MM.1S (cell line): ENCODE measurements around the gene ZNF470.
A peak's percentile ranks its signal among the peaks of the same experiment; 100 is the strongest.

Experiments used
- DNase-seq: peaks from one replicate; pipeline ENCODE4 v3.0.0-alpha.2; 2015
- H2AFZ ChIP-seq: fragments of 300-600 bp; sonication (generic); 2 replicates; pipeline ENCODE4 v1.6.0; 2016; ENCODE audit warnings: antibody characterized with exemption, low read length
- H3F3A ChIP-seq: fragments of 300-600 bp; sonication (generic); 2 replicates; pipeline ENCODE4 v1.6.1; 2016; ENCODE audit warnings: mild to moderate bottlenecking, antibody characterized with exemption, low read length, moderate library complexity, mixed read lengths; ENCODE audit not compliant: insufficient read depth
- H3K27ac ChIP-seq: fragments of 300-600 bp; sonication (generic); 2 replicates; pipeline ENCODE4 v1.5.1; 2016; ENCODE audit warnings: mild to moderate bottlenecking, low read length
- H3K27me3 ChIP-seq: fragments of 300-600 bp; sonication (generic); replicated peaks from 2 replicates; pipeline ENCODE4 v1.6.0; 2016; ENCODE audit warnings: low read length; ENCODE audit not compliant: insufficient read depth
- H3K36me3 ChIP-seq: fragments of 300-600 bp; sonication (generic); replicated peaks from 2 replicates; pipeline ENCODE4 v1.6.1; 2016; ENCODE audit warnings: mild to moderate bottlenecking, low read length, mixed read lengths; ENCODE audit not compliant: insufficient read depth
- H3K4me1 ChIP-seq: fragments of 300-600 bp; sonication (generic); 2 replicates; pipeline ENCODE4 v1.6.1; 2016; ENCODE audit warnings: low read length, mixed read lengths
- H3K4me2 ChIP-seq: fragments of 300-600 bp; sonication (generic); 2 replicates; pipeline ENCODE4 v1.6.0; 2016; ENCODE audit warnings: low read depth, low read length
- H3K4me3 ChIP-seq: fragments of 300-600 bp; sonication (generic); 2 replicates; pipeline ENCODE4 v1.5.1; 2016; ENCODE audit warnings: low read length, mixed read lengths
- H3K79me2 ChIP-seq: fragments of 300-600 bp; sonication (generic); 2 replicates; pipeline ENCODE4 v1.6.1; 2016; ENCODE audit warnings: mixed run types, low read length, mixed read lengths
- H3K9ac ChIP-seq: fragments of 300-600 bp; sonication (generic); 2 replicates; pipeline ENCODE4 v1.6.1; 2016; ENCODE audit warnings: low read length, mixed read lengths
- H3K9me2 ChIP-seq: fragments of 300-600 bp; sonication (generic); replicated peaks from 2 replicates; pipeline ENCODE4 v1.6.1; 2016; ENCODE audit warnings: mild to moderate bottlenecking, low read length, mixed read lengths; ENCODE audit not compliant: insufficient read depth
- H3K9me3 ChIP-seq: fragments of 300-600 bp; sonication (generic); replicated peaks from 2 replicates; pipeline ENCODE4 v1.6.1; 2016; ENCODE audit warnings: mild to moderate bottlenecking, low read length, mixed read lengths; ENCODE audit not compliant: insufficient read depth
- H4K20me1 ChIP-seq: fragments of 300-600 bp; sonication (generic); 2 replicates; pipeline ENCODE4 v1.6.1; 2016; ENCODE audit warnings: mild to moderate bottlenecking, low read length, moderate library complexity, mixed read lengths; ENCODE audit not compliant: insufficient read depth
- CTCF ChIP-seq: fragments of 300-600 bp; sonication (generic); IDR thresholded peaks from 2 replicates; pipeline ENCODE4 v1.5.1; 2016; ENCODE audit warnings: antibody characterized with exemption, low read length, mixed read lengths
- EZH2 ChIP-seq: fragments of 300-600 bp; sonication (generic); optimal IDR thresholded peaks from 2 replicates; pipeline ENCODE3; 2017; ENCODE audit warnings: low read depth, mild to moderate bottlenecking, antibody characterized with exemption, low read length, mixed read lengths
- EZH2phosphoT487 ChIP-seq: fragments of 300-600 bp; sonication (generic); IDR thresholded peaks from 2 replicates; pipeline ENCODE4 v1.6.1; 2018; ENCODE audit warnings: antibody characterized with exemption, low read length

Gene ZNF470

GRCh38 chr19:56637976-56638555 lies 70.8 kb downstream of the ZNF470 start:
- Histone ChIP-seq H3K9ac (no peak overlapping the region), H3K79me2 (no peaks in the 10 kb centered on the region), H3K4me1 (no peaks in the 10 kb centered on the region), H3K27ac (no peak overlapping the region), H3K36me3 (no peaks in the 10 kb centered on the region), H2AFZ (no peak overlapping the region), H4K20me1 (no peaks in the 10 kb centered on the region), H3K9me2 (no peaks in the 10 kb centered on the region), H3F3A (no peaks in the 10 kb centered on the region), H3K4me3 (no peak overlapping the region), H3K4me2 (no peak overlapping the region), H3K9me3 (no peaks in the 10 kb centered on the region), H3K27me3 (no peaks in the 10 kb centered on the region)
- DNase-seq = peak; percentile 79
- TF ChIP-seq EZH2 (no peak), CTCF (no peak), EZH2phosphoT487 (no peak)
